Central memory CD8-positive, alpha-beta T cell (primary cell): ENCODE measurements around the gene IFI27L1.

ENCODE experiments used
- ATAC-seq: fragments of 150-1000 bp; cut with Tn5 transposase; replicated peaks from 2 replicates; pipeline ENCODE4 v1.10.0; 2022; ENCODE audit warnings: mild to moderate bottlenecking, moderate FRiP score, moderate number of reproducible peaks; ENCODE audit not compliant: poor library complexity, severe bottlenecking; ENCODE audit errors: extremely low read depth
- DNase-seq, 2 donors: peaks; one replicate each; pipeline ENCODE4 v3.0.0; 2021; ENCODE audit warnings: low spot score in 2 of 2
- H3K27ac Mint-ChIP-seq: one replicate; pipeline ENCODE4 v1.8.0; 2022; ENCODE audit warnings: low read depth, mild to moderate bottlenecking, moderate library complexity, mixed read lengths
- H3K27me3 Mint-ChIP-seq: one replicate; pipeline ENCODE4 v1.8.0; 2022; ENCODE audit warnings: mixed read lengths
- H3K36me3 Mint-ChIP-seq: one replicate; pipeline ENCODE4 v1.8.0; 2022; ENCODE audit warnings: mild to moderate bottlenecking, moderate library complexity, mixed read lengths; ENCODE audit not compliant: insufficient read depth
- H3K4me1 Mint-ChIP-seq: one replicate; pipeline ENCODE4 v1.8.0; 2022; ENCODE audit warnings: mixed read lengths
- H3K4me3 Mint-ChIP-seq: one replicate; pipeline ENCODE4 v1.8.0; 2022; ENCODE audit warnings: mild to moderate bottlenecking, moderate library complexity, mixed read lengths
- H3K9me3 Mint-ChIP-seq: one replicate; pipeline ENCODE4 v1.8.0; 2022; ENCODE audit warnings: mixed read lengths

IFI27L1 gene

DNA sequence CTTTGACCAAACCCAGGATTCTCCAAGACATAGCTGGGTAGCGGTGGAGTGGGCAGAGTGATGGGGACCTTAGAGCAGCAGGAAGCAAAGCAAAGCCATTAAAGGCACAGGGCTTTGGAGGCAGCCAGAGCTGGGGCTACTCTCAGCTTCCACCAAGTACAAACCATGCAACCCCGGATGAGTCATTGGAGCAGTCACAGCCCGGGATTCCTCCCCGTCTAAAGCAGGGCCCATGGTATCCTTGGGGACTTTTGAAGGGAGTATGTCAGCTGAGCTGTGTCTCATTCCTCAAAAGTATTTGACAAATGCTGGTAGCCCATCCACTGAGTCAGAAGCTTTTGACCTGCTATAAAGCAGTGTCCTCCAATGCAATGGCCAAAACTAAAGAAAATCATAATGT, 19.7 kb downstream of the IFI27L1 start:
- H3K9me3 Mint-ChIP-seq, result no peaks in the 10 kb centered on the region
- ATAC-seq (no peak), DNase-seq (no peak)
- no peaks in the 10 kb centered on the region for H3K4me1 Mint-ChIP-seq
- no peaks in the 10 kb centered on the region for H3K27me3 Mint-ChIP-seq
- H3K36me3 Mint-ChIP-seq, result no peaks in the 10 kb centered on the region
- H3K27ac Mint-ChIP-seq, result no peak overlapping the region
- no peak overlapping the region for H3K4me3 Mint-ChIP-seq

DNA sequence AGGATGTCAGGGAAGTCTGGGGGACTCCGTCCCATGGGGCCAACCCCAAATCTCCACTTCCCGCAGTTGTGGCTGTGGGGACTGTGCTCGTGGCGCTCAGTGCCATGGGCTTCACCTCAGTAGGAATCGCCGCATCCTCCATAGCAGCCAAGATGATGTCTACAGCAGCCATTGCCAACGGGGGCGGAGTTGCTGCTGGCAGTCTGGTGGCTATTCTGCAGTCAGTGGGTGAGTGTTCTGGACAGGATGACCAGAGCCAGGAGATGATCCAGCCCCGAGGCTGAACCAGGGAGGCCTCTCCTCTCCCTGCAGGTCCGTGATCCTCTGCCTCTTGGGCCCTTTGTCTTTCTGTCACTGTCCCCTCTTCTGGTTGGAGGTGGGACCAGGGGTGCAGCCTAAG, 20.6 kb downstream of the IFI27L1 start:
- no peaks in the 10 kb centered on the region for H3K36me3 Mint-ChIP-seq
- no peak overlapping the region for H3K27ac Mint-ChIP-seq
- ATAC-seq, result no peak
- no peak for DNase-seq
- no peak overlapping the region for H3K4me3 Mint-ChIP-seq
- no peaks in the 10 kb centered on the region for H3K27me3 Mint-ChIP-seq
- no peaks in the 10 kb centered on the region for H3K4me1 Mint-ChIP-seq
- H3K9me3 Mint-ChIP-seq, result no peaks in the 10 kb centered on the region

DNA sequence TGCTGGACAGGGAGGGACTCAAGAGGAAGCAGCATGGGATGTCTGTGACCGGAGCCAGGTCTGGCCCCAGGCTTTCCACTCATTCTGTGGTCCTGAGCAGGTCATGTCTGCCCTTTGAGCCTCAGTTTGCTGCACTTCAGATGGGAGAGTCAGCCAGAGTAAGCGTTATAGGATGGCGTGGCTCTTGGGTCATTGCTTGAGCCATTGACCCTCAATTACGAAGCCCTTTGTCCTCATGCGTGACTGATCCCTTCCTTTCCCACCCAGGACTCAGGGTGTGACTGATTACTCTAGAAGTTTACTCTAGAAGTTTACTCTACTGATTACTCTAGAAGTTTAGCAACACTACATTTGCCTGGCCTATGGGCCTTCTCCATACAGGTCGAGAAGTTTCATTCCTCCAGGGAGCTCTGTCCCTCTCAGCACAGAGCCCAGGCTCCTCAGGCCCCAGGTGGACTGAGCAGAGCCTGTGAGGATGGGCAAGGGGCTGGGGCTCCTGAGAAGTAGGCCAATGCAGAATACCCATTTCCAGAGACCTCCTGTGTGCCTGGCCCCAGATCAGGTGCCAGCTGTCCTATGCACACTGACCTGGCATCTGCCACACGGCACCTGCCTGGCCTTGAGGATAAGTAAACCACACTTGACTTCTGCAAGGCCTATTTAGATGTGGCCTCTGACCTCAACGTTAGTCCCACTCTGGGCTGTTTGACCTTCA, 21.8 kb downstream of the IFI27L1 start:
- no peak for ATAC-seq
- no peak for DNase-seq
- no peak overlapping the region for H3K27ac Mint-ChIP-seq
- no peaks in the 10 kb centered on the region for H3K9me3 Mint-ChIP-seq
- H3K4me1 Mint-ChIP-seq, result no peaks in the 10 kb centered on the region
- H3K36me3 Mint-ChIP-seq, result no peaks in the 10 kb centered on the region
- no peak overlapping the region for H3K4me3 Mint-ChIP-seq
- no peaks in the 10 kb centered on the region for H3K27me3 Mint-ChIP-seq

DNA sequence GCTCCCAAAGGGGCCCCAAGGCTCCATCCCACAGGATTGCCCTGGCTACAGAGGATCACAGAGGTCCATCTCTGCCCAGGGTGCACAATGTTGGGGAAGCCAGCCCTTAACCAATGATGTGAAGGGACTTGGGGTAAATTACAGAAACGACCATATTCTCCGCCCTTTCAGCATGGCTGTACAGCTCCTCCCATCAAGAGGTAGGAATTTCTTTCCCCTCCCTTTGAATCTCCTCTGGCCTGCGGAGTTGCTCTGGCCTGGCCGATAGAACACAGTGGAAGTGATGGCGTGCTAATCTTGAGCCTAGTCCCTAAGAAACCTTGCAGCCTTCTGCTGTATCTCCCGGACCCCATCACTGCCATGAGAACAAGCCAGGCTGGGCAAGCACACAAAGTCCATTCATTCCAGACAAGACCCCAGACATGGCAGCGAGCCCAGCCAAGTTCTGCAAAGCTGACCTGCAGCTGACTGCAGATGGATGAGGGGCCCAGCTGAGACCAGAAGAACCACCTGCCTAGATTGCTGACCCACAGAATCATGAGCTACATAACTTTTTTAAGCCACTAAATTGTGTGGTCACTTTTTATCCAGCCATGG, 22.5 kb downstream of the IFI27L1 start:
- Mint-ChIP-seq H3K36me3 (no peaks in the 10 kb centered on the region), H3K4me3 (no peak overlapping the region), H3K9me3 (no peaks in the 10 kb centered on the region), H3K27ac (no peak overlapping the region), H3K4me1 (no peaks in the 10 kb centered on the region), H3K27me3 (no peaks in the 10 kb centered on the region)
- no peak for DNase-seq
- no peak for ATAC-seq

DNA sequence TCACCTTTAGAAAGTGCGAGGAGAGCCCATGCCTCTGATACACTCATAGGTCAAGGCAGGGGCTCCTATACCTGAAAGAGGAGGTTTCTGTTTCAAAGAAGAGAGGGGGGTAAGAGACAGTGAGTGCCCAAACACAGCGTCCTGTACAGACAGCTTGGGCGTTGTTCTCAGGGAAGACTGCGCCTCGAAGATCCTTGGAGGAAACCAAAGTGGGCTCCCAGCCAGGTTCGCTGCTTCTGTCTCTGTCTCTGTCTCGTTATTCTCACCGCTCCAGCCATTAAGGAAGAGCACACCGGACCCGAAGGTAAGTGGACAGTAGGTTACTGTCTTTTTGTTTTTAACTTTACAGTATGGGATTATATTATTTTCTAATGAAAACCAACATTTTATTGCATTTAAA, 23.6 kb downstream of the IFI27L1 start:
- DNase-seq, result no peak
- no peaks in the 10 kb centered on the region for H3K36me3 Mint-ChIP-seq
- no peaks in the 10 kb centered on the region for H3K4me1 Mint-ChIP-seq
- H3K9me3 Mint-ChIP-seq, result no peaks in the 10 kb centered on the region
- H3K27ac Mint-ChIP-seq, result no peak overlapping the region
- H3K27me3 Mint-ChIP-seq, result no peaks in the 10 kb centered on the region
- H3K4me3 Mint-ChIP-seq, result no peak overlapping the region
- ATAC-seq, result no peak

DNA sequence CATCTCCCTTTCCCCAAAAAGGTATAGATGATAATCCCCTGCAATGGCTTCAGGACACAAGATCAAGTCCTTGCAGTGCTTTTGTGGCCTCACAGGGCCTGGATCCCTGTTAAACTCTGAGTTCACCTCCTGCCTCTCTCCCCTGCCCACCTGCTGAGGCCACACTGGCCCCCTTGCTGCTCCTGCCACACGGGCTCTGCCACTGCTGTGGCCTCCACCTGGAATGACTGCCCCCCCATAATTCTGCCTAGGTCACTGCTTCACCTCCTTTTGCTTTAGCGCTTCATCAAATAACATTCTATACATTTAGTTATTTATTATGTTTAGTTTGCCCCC, 28.8 kb downstream of the IFI27L1 start:
- no peak for ATAC-seq
- Mint-ChIP-seq H3K36me3 (peaks cover 4% of the 10 kb centered on the region), H3K9me3 (no peaks in the 10 kb centered on the region), H3K4me1 (no peaks in the 10 kb centered on the region), H3K27ac (peak overlapping the region; percentile 33), H3K27me3 (peaks cover 32% of the 10 kb centered on the region), H3K4me3 (no peak overlapping the region)
- no peak for DNase-seq

DNA sequence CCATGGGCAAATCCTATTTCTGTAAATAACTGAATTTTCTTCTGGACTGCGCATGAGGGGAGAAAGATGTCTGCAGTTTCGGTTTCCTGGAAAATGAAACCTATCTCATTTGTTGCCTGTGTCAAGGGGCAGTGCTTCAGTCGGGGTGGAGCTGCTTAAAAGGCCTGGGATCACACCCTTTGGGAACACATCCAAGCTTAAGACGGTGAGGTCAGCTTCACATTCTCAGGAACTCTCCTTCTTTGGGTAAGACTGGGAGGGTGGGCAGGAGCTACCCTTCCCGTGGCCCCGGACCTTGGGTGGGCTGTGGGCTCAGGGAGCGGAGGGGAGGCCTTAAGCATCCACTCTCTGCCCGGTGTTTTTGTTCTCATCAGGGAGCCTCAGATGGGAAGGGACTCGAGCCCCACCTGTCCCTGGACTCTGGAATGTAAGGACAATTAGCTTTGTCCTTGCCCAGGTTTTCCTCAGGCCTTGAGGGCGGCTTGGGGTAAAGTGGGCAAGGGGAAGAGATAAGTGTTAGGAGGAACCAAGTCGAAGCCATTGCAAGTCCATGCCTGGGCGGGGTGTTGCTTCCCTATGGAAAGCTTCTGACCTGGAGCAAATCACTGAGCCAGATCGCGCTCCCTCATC, 29.6 kb downstream of the IFI27L1 start, which contains the start of gene IFI27:
Gene IFI27, plus strand, starts transcription at position 185 of the 630 bp plus-strand sequence.
- Mint-ChIP-seq H3K4me1 (no peaks in the 10 kb centered on the region), H3K9me3 (no peaks in the 10 kb centered on the region), H3K4me3 (no peak within 1 kb of the TSS), H3K27ac (peak within 1 kb of the TSS; percentile 33), H3K27me3 (peaks cover 40% of the 10 kb centered on the region), H3K36me3 (peaks cover 5% of the 10 kb centered on the region)
- DNase-seq, result no peak
- ATAC-seq, result no peak

DNA sequence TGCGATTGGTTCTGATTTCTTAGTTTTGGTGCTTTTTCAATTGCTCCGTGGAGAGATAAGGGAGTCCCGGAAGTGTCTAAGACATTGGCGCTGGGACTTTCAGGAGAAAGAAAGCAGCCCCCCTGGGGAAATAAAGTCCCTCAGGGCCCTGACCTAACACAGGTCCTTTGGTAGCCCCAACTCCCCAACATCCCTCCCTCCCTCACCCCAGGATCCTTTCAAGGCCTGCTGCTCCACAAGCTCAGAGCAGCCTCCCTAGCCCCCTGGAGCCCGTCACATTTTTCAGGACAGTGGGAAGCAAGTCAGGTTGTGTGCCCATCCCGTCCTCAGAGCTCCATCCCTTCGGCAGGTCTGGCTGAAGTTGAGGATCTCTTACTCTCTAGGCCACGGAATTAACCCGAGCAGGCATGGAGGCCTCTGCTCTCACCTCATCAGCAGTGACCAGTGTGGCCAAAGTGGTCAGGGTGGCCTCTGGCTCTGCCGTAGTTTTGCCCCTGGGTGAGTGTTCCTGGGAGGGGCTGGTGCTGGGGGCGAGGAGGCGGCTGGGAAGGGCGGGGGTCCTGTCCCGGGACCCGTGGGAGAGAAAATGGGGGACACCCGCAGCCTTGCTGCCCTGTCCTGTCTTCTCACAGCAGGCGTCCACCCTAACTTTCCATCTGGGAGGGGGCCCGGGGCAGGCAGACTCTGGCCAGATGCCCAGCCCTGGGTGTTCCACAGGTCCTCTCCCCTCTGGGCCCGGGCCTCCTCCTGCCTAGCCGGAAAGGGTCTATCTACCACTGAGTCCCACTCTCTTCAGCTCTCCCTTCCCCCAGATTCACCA, 30.4 kb downstream of the IFI27L1 start:
- Mint-ChIP-seq H3K9me3 (no peaks in the 10 kb centered on the region), H3K4me1 (no peaks in the 10 kb centered on the region)
- ATAC-seq, result no peak

DNA sequence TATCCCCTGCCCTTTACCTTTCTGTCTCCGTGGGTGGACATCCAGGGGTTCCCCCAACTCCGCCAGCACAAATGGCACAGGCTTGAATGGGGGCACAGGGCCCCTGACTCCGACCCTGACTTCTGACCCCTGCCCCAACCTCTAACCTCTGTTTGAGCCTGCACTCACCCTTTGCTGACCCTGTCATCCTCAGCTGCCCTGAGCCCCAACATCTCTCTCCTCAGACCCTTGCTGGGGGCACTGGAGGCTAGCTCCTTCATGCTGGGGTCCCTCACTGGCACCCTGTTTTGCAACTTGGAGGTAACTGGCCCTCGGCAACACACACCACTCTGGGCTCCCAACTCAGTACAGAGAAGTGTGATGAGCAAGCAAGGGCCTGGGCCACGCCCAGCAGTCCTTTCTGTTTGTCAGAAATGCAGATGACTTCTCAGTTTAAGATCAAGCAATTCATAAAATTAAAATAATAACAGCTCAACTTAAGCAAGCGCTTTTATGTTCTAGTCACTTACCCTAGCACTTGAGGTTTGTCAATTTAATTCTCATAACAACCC, 31.5 kb downstream of the IFI27L1 start:
- DNase-seq (no peak), ATAC-seq (no peak)
- Mint-ChIP-seq H3K27me3 (peaks cover 59% of the 10 kb centered on the region), H3K9me3 (no peaks in the 10 kb centered on the region), H3K4me3 (no peak overlapping the region), H3K27ac (peak overlapping the region; percentile 22), H3K36me3 (peaks cover 5% of the 10 kb centered on the region), H3K4me1 (no peaks in the 10 kb centered on the region)

More for the DNA sequence above, 30.4 kb downstream of the IFI27L1 start:
- no peak overlapping the region for H3K4me3 Mint-ChIP-seq
- peaks cover 5% of the 10 kb centered on the region for H3K36me3 Mint-ChIP-seq
- DNase-seq, result no peak
- peaks cover 48% of the 10 kb centered on the region for H3K27me3 Mint-ChIP-seq
- no peak overlapping the region for H3K27ac Mint-ChIP-seq

DNA sequence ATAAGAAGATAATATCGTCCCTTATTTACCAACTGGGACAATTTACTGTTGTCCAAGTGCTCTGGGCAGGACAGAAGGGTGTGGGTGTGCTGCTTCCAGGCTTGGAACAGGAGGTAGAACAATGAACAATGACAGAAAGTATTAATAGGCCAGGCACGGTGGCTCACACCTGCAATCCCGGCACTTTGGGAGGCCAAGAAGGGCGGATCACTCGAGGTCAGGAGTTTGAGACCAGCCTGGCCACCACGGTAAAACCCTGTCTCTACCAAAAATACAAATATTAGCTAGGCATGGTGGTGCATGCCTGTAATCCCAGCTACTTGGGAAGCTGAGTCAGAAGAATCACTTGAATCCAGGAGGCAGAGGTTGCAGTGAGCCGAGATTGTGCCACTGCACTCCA, 32.0 kb downstream of the IFI27L1 start:
- Mint-ChIP-seq H3K27ac (no peak overlapping the region), H3K27me3 (peaks cover 64% of the 10 kb centered on the region), H3K4me1 (no peaks in the 10 kb centered on the region), H3K9me3 (no peaks in the 10 kb centered on the region), H3K36me3 (peaks cover 5% of the 10 kb centered on the region), H3K4me3 (no peak overlapping the region)
- DNase-seq (no peak), ATAC-seq (no peak)

DNA sequence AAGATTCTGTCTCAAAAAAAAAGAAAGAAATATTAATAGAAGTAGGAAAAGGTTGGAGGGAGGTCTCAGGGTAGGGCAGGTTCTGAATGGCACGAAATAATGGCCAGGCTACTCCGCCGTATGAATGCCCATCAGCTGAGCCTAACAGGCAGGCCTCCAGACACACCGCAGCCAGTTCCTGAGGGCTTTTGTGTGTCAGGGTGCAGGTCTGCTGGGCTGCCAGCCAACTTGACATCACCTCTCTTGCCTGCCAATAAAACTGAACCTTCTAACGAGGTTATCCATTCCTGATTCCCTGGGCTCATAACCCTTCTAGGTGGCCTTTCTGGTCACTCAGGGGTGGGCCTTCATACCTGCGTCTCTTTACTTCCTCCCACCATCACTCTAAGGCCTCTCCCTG, 32.4 kb downstream of the IFI27L1 start:
- Mint-ChIP-seq H3K36me3 (peaks cover 5% of the 10 kb centered on the region), H3K9me3 (no peaks in the 10 kb centered on the region), H3K4me3 (no peak overlapping the region), H3K4me1 (no peaks in the 10 kb centered on the region), H3K27me3 (peaks cover 67% of the 10 kb centered on the region), H3K27ac (no peak overlapping the region)
- DNase-seq (no peak), ATAC-seq (no peak)

DNA sequence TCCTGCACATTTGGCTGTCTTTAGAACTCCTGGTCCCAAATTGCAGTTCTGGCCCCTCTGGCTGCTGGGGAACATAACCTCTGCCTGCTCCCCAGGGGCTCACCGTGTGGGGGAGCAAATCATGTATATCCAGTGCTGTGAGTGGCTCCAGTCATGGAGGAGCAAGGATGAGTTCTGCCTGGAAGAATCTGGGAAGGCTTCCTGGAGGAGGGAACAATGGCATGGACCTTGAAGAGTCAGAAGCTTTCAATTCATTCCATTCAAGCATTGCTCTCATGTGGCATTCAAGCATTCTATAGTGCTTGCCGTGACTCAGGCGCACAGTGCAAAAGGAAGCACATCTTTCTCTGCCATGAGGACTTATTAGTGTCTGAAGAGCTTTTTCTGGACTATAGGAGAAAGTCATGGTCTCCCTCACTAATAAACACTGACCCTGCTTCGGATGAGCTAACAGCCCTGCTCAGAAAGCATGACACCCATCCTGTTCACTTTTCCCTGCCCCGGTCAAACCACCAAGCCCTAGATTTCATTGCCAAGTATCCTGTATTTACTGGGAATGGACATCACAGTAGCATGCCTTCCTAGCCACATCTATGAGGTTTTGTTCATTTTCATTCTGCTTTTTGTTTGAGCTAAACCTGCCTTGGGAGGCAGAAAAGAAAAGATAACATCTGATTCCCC, 32.9 kb downstream of the IFI27L1 start:
- H3K4me1 Mint-ChIP-seq, result no peaks in the 10 kb centered on the region
- no peak for ATAC-seq
- H3K9me3 Mint-ChIP-seq, result no peaks in the 10 kb centered on the region
- H3K27me3 Mint-ChIP-seq, result peaks cover 67% of the 10 kb centered on the region
- H3K4me3 Mint-ChIP-seq, result no peak overlapping the region
- no peak for DNase-seq
- H3K27ac Mint-ChIP-seq, result no peak overlapping the region
- H3K36me3 Mint-ChIP-seq, result peaks cover 5% of the 10 kb centered on the region
